Measurements from ENCODE around the gene PRPH2.

PRPH2 gene

GRCh38 chr6:42762426-42762859 is 40.0 kb upstream of the PRPH2 start:
- H3K27ac ChIP-seq, result no peak overlapping the region
- TF ChIP-seq CTCF (conservative IDR thresholded peaks at IDR 0.05) (no peak), ZFX (IDR thresholded peaks at IDR 0.05) (no peak)

GRCh38 chr6:42761287-42762067 is 39.1 kb upstream of the PRPH2 start:
- TF ChIP-seq CTCF (conservative IDR thresholded peaks at IDR 0.05), result no peak
- TF ChIP-seq ZFX (IDR thresholded peaks at IDR 0.05), result no peak
- no peak overlapping the region for H3K27ac ChIP-seq

GRCh38 chr6:42758756-42759430 is 36.5 kb upstream of the PRPH2 start:
- no peak overlapping the region for H3K27ac ChIP-seq

GRCh38 chr6:42756722-42757121 is 34.3 kb upstream of the PRPH2 start:
- no peak overlapping the region for H3K27ac ChIP-seq
- no peak for TF ChIP-seq CTCF (conservative IDR thresholded peaks at IDR 0.05)
- TF ChIP-seq ZFX (IDR thresholded peaks at IDR 0.05), result no peak

More at GRCh38 chr6:42758756-42759430, 36.5 kb upstream of the PRPH2 start:
- TF ChIP-seq CTCF (conservative IDR thresholded peaks at IDR 0.05) (no peak), ZFX (IDR thresholded peaks at IDR 0.05) (no peak)

- no peak for TF ChIP-seq ZFX (IDR thresholded peaks at IDR 0.05)
- no peak for TF ChIP-seq CTCF (conservative IDR thresholded peaks at IDR 0.05)
- no peak overlapping the region for H3K27ac ChIP-seq
These were observed 32.4 kb upstream of the PRPH2 start for GRCh38 chr6:42754759-42755158.

GRCh38 chr6:42751055-42751454 is 28.7 kb upstream of the PRPH2 start:
- no peak overlapping the region for H3K27ac ChIP-seq
- no peak for TF ChIP-seq CTCF (conservative IDR thresholded peaks at IDR 0.05)
- no peak for TF ChIP-seq ZFX (IDR thresholded peaks at IDR 0.05)

- TF ChIP-seq ZFX (IDR thresholded peaks at IDR 0.05), result no peak
- TF ChIP-seq CTCF (conservative IDR thresholded peaks at IDR 0.05), result no peak
- peak overlapping the region; percentile 79 for H3K27ac ChIP-seq
These were observed 26.0 kb upstream of the PRPH2 start for GRCh38 chr6:42748203-42748898.
